HEK293 (cell line): Measurements from ENCODE around the gene MAU2.
A peak's percentile ranks its signal among the peaks of the same experiment; 100 is the strongest.

ENCODE experiments used
- HOXA7 ChIP-seq: sonication (generic); formaldehyde crosslinking; IDR thresholded peaks from 2 replicates; pipeline ENCODE4 v1.8.1; 2022; ENCODE audit warnings: missing genetic modification reagents, borderline replicate concordance
- KLF16 ChIP-seq: fragments of 450-650 bp; formaldehyde crosslinking; IDR thresholded peaks from 2 replicates; pipeline ENCODE4 v1.5.1; 2017; ENCODE audit warnings: missing biosample characterization, missing genetic modification characterization
- KLF9 ChIP-seq: fragments of 450-650 bp; formaldehyde crosslinking; IDR thresholded peaks from 2 replicates; pipeline ENCODE4 v1.5.1; 2016; ENCODE audit warnings: missing biosample characterization, missing genetic modification characterization, low read depth
- SALL2 ChIP-seq: fragments of 450-650 bp; formaldehyde crosslinking; IDR thresholded peaks from 2 replicates; pipeline ENCODE4 v1.5.0; 2017; ENCODE audit warnings: missing biosample characterization, mild to moderate bottlenecking, missing genetic modification characterization, borderline replicate concordance
- SCRT2 ChIP-seq: fragments of 450-650 bp; formaldehyde crosslinking; IDR thresholded peaks from 2 replicates; pipeline ENCODE4 v1.5.1; 2016; ENCODE audit warnings: missing biosample characterization, missing genetic modification characterization
- SETDB1 ChIP-seq: IDR thresholded peaks from one replicate; pipeline ENCODE4 v1.6.1; 2017; ENCODE audit warnings: mild to moderate bottlenecking, low read length, moderate library complexity, mixed read lengths; ENCODE audit not compliant: insufficient read length
- ZBTB49 ChIP-seq: fragments of 450-650 bp; formaldehyde crosslinking; IDR thresholded peaks from 2 replicates; pipeline ENCODE4 v1.5.1; 2016; ENCODE audit warnings: missing biosample characterization, missing genetic modification characterization, low read depth
- ZEB2 ChIP-seq: fragments of 450-650 bp; formaldehyde crosslinking; IDR thresholded peaks from 2 replicates; pipeline ENCODE4 v1.5.1; 2016; ENCODE audit warnings: missing biosample characterization, missing genetic modification characterization
- ZFP37 ChIP-seq: fragments of 450-650 bp; formaldehyde crosslinking; IDR thresholded peaks from 2 replicates; pipeline ENCODE4 v1.5.1; 2016; ENCODE audit warnings: missing biosample characterization, missing genetic modification characterization
- ZFP41 ChIP-seq: fragments of 450-650 bp; formaldehyde crosslinking; IDR thresholded peaks from 2 replicates; pipeline ENCODE4 v1.5.1; 2016; ENCODE audit warnings: missing biosample characterization, missing genetic modification characterization, borderline replicate concordance
- ZNF266 ChIP-seq: fragments of 450-650 bp; formaldehyde crosslinking; IDR thresholded peaks from 2 replicates; pipeline ENCODE4 v1.5.1; 2016; ENCODE audit warnings: missing biosample characterization, missing genetic modification characterization, low read depth
- ZNF324 ChIP-seq: fragments of 450-650 bp; formaldehyde crosslinking; IDR thresholded peaks from 2 replicates; pipeline ENCODE4 v1.5.1; 2016; ENCODE audit warnings: missing biosample characterization, missing genetic modification characterization
- ZNF341 ChIP-seq: fragments of 450-650 bp; formaldehyde crosslinking; IDR thresholded peaks from 2 replicates; pipeline ENCODE4; 2016; ENCODE audit warnings: low read depth, missing biosample characterization, missing genetic modification characterization
- ZNF350 ChIP-seq: fragments of 450-650 bp; formaldehyde crosslinking; IDR thresholded peaks from 2 replicates; pipeline ENCODE4 v1.5.0; 2017; ENCODE audit warnings: missing biosample characterization, mild to moderate bottlenecking, missing genetic modification characterization
- ZNF37A ChIP-seq: fragments of 450-650 bp; IDR thresholded peaks from 2 replicates; pipeline ENCODE4 v1.5.1; 2018; ENCODE audit warnings: missing biosample characterization, missing genetic modification characterization
- ZNF510 ChIP-seq: fragments of 450-650 bp; formaldehyde crosslinking; IDR thresholded peaks from 2 replicates; pipeline ENCODE4 v1.5.1; 2018; ENCODE audit warnings: mild to moderate bottlenecking, missing genetic modification characterization, missing biosample characterization; ENCODE audit not compliant: insufficient replicate concordance
- ZNF529 ChIP-seq: fragments of 450-650 bp; formaldehyde crosslinking; IDR thresholded peaks from 2 replicates; pipeline ENCODE4 v1.5.1; 2017; ENCODE audit warnings: missing genetic modification characterization, missing biosample characterization; ENCODE audit not compliant: insufficient replicate concordance
- ZNF561 ChIP-seq: fragments of 450-650 bp; IDR thresholded peaks from 2 replicates; pipeline ENCODE4 v1.5.1; 2018; ENCODE audit warnings: missing biosample characterization, missing genetic modification characterization, borderline replicate concordance
- ZNF629 ChIP-seq: fragments of 450-650 bp; formaldehyde crosslinking; IDR thresholded peaks from 2 replicates; pipeline ENCODE4 v1.5.1; 2017; ENCODE audit warnings: missing biosample characterization, missing genetic modification characterization
- ZNF660 ChIP-seq: fragments of 450-650 bp; IDR thresholded peaks from 2 replicates; pipeline ENCODE4 v1.5.1; 2018; ENCODE audit warnings: missing biosample characterization, mild to moderate bottlenecking, missing genetic modification characterization
- ZNF747 ChIP-seq: fragments of 450-650 bp; formaldehyde crosslinking; IDR thresholded peaks from 2 replicates; pipeline ENCODE4 v1.5.1; 2016; ENCODE audit warnings: missing biosample characterization, missing genetic modification characterization
- ZNF830 ChIP-seq: fragments of 450-650 bp; IDR thresholded peaks from 2 replicates; pipeline ENCODE4 v1.5.0; 2018; ENCODE audit warnings: missing biosample characterization, missing genetic modification characterization, low read depth, mild to moderate bottlenecking, moderate library complexity
- TF ChIP-seq, protein P1 (sequence below): fragments of 450-650 bp; formaldehyde crosslinking; IDR thresholded peaks from 2 replicates; pipeline ENCODE4 v1.5.1; 2016; ENCODE audit warnings: missing biosample characterization, missing genetic modification characterization, borderline replicate concordance
- TF ChIP-seq, protein P2 (sequence below): fragments of 450-650 bp; formaldehyde crosslinking; IDR thresholded peaks from 2 replicates; pipeline ENCODE4 v1.5.1; 2017; ENCODE audit warnings: missing biosample characterization, missing genetic modification characterization
- TF ChIP-seq, protein P3 (sequence below): fragments of 450-650 bp; formaldehyde crosslinking; IDR thresholded peaks from 2 replicates; pipeline ENCODE4 v1.5.1; 2016; ENCODE audit warnings: missing biosample characterization, missing genetic modification characterization, low read depth
- TF ChIP-seq, protein P4 (sequence below): fragments of 450-650 bp; formaldehyde crosslinking; IDR thresholded peaks from 2 replicates; pipeline ENCODE4 v1.5.1; 2017; ENCODE audit warnings: missing biosample characterization, missing genetic modification characterization

MAU2 gene

DNA sequence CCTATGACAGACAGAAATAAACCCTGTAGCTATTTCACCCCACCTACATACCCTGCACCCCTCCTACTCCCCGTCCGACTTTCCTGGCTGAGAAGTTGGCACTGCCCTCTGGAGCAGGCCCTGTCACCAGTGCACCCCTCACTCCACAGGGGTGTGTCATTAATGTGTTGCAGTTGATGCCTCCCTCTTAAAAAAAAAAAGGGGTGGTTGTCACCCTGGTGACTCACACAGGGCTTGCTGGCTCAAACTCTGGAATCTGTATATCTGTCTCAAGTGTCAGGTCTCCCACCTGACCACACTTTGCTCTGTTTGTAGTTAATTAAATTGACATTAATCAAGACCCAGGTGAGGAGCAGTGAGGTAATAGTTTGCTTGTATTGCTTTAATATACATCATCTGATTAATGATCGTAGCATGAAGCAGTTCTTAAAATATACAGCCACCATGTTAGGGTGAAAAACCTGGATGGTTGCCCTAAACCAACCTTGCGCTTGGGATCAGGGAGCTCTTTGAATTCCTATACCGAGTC is 82.8 kb downstream of the MAU2 start (continued):
- TF ChIP-seq, protein P1, sequence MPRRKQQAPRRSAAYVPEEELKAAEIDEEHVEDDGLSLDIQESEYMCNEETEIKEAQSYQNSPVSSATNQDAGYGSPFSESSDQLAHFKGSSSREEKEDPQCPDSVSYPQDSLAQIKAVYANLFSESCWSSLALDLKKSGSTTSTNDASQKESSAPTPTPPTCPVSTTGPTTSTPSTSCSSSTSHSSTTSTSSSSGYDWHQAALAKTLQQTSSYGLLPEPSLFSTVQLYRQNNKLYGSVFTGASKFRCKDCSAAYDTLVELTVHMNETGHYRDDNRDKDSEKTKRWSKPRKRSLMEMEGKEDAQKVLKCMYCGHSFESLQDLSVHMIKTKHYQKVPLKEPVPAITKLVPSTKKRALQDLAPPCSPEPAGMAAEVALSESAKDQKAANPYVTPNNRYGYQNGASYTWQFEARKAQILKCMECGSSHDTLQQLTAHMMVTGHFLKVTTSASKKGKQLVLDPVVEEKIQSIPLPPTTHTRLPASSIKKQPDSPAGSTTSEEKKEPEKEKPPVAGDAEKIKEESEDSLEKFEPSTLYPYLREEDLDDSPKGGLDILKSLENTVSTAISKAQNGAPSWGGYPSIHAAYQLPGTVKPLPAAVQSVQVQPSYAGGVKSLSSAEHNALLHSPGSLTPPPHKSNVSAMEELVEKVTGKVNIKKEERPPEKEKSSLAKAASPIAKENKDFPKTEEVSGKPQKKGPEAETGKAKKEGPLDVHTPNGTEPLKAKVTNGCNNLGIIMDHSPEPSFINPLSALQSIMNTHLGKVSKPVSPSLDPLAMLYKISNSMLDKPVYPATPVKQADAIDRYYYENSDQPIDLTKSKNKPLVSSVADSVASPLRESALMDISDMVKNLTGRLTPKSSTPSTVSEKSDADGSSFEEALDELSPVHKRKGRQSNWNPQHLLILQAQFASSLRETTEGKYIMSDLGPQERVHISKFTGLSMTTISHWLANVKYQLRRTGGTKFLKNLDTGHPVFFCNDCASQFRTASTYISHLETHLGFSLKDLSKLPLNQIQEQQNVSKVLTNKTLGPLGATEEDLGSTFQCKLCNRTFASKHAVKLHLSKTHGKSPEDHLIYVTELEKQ, result no peak
- TF ChIP-seq, protein P2, sequence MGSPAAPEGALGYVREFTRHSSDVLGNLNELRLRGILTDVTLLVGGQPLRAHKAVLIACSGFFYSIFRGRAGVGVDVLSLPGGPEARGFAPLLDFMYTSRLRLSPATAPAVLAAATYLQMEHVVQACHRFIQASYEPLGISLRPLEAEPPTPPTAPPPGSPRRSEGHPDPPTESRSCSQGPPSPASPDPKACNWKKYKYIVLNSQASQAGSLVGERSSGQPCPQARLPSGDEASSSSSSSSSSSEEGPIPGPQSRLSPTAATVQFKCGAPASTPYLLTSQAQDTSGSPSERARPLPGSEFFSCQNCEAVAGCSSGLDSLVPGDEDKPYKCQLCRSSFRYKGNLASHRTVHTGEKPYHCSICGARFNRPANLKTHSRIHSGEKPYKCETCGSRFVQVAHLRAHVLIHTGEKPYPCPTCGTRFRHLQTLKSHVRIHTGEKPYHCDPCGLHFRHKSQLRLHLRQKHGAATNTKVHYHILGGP (tag by site-specific recombination), result no peak
- no peak for TF ChIP-seq KLF16 (tag by site-specific recombination)
- no peak for TF ChIP-seq SETDB1
- TF ChIP-seq HOXA7 (CRISPR knock-in tag), result no peak
- no peak for TF ChIP-seq ZNF266
- no peak for TF ChIP-seq SALL2 (tag by site-specific recombination)
- TF ChIP-seq ZNF324, result no peak
- TF ChIP-seq ZBTB49 (tag by site-specific recombination), result no peak
- no peak for TF ChIP-seq ZNF561 (tag by site-specific recombination)
- TF ChIP-seq SCRT2, result 0 out of 2 replicates have a peak, but pooled peaks have one; percentile 21
- TF ChIP-seq ZNF37A, result no peak
- peak; percentile 50; the same call in 1 of the 2 replicates for TF ChIP-seq ZNF629 (tag by site-specific recombination)
- TF ChIP-seq ZNF529 (tag by site-specific recombination), result no peak
- TF ChIP-seq, protein P3, sequence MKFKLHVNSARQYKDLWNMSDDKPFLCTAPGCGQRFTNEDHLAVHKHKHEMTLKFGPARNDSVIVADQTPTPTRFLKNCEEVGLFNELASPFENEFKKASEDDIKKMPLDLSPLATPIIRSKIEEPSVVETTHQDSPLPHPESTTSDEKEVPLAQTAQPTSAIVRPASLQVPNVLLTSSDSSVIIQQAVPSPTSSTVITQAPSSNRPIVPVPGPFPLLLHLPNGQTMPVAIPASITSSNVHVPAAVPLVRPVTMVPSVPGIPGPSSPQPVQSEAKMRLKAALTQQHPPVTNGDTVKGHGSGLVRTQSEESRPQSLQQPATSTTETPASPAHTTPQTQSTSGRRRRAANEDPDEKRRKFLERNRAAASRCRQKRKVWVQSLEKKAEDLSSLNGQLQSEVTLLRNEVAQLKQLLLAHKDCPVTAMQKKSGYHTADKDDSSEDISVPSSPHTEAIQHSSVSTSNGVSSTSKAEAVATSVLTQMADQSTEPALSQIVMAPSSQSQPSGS, result no peak
- no peak for TF ChIP-seq ZNF830 (tag by site-specific recombination)
- TF ChIP-seq KLF9 (tag by site-specific recombination), result 0 out of 2 replicates have a peak, but pooled peaks have one; percentile 25
- no peak for TF ChIP-seq ZFP41 (tag by site-specific recombination)
- no peak for TF ChIP-seq ZNF660
- TF ChIP-seq ZNF510 (tag by site-specific recombination), result no peak
- no peak for TF ChIP-seq ZNF341 (tag by site-specific recombination)
- peak; percentile 65 for TF ChIP-seq ZEB2
- TF ChIP-seq ZNF747, result no peak
- 0 out of 2 replicates have a peak, but pooled peaks have one; percentile 23 for TF ChIP-seq ZFP37
- no peak for TF ChIP-seq ZNF350 (tag by site-specific recombination)
- TF ChIP-seq, protein P4, sequence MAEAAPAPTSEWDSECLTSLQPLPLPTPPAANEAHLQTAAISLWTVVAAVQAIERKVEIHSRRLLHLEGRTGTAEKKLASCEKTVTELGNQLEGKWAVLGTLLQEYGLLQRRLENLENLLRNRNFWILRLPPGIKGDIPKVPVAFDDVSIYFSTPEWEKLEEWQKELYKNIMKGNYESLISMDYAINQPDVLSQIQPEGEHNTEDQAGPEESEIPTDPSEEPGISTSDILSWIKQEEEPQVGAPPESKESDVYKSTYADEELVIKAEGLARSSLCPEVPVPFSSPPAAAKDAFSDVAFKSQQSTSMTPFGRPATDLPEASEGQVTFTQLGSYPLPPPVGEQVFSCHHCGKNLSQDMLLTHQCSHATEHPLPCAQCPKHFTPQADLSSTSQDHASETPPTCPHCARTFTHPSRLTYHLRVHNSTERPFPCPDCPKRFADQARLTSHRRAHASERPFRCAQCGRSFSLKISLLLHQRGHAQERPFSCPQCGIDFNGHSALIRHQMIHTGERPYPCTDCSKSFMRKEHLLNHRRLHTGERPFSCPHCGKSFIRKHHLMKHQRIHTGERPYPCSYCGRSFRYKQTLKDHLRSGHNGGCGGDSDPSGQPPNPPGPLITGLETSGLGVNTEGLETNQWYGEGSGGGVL (tag by site-specific recombination), result peak; percentile 54; the same call in 1 of the 2 replicates
- TF ChIP-seq, all 188 proteins: peak for 23
